ENCODE data around the gene HS6ST1. TPM values are rescaled to one million over a fixed set of nuclear protein-coding genes. Genes with fewer than 3 reads are reported as not detected.

Gene HS6ST1
- total RNA-seq, 3 donors from 2014 or later (not counting 1 experiment from before 2014, with no cell fraction given): 18.9 to 35.9 (median 28.8) TPM

GRCh38 chr2:128287780-128288735 lies 30.6 kb downstream of the HS6ST1 start:
- Histone ChIP-seq H3K9me3 (ENCODE audit: control insufficient read depth, insufficient read depth, low read length) (no peaks in the 10 kb centered on the region), H3K4me3 (ENCODE audit: low read length) (no peak overlapping the region)
- TF ChIP-seq CTCF (IDR thresholded peaks at IDR 0.05): no peak

GRCh38 chr2:128286905-128287779 lies 31.5 kb downstream of the HS6ST1 start:
- no peaks in the 10 kb centered on the region for H3K27me3 ChIP-seq (ENCODE audit: control insufficient read depth, insufficient read depth, low read length)
- no peak for TF ChIP-seq CTCF (IDR thresholded peaks at IDR 0.05)
- no peaks in the 10 kb centered on the region for H3K9me3 ChIP-seq (ENCODE audit: control insufficient read depth, insufficient read depth, low read length)
- Mint-ChIP-seq H3K9me3 (no peaks in the 10 kb centered on the region), H3K27ac (no peak overlapping the region), H3K36me3 (no peaks in the 10 kb centered on the region), H3K4me1 (peaks cover 29 to 39% of the 10 kb centered on the region in 2 donors), H3K4me3 (no peak overlapping the region), H3K27me3 (ENCODE audit: low read depth in 2 of 2) (no peaks in the 10 kb centered on the region)
- no peak overlapping the region for H3K27ac ChIP-seq (ENCODE audit: low read length)
- H3K36me3 ChIP-seq (ENCODE audit: control insufficient read depth, insufficient read depth, low read length): no peaks in the 10 kb centered on the region
- ATAC-seq (no peak), DNase-seq (no peak)
- no peak overlapping the region for H3K4me3 ChIP-seq (ENCODE audit: low read length)
- intact Hi-C loops (cut with micrococcal nuclease): no loop called here
- WGBS (ENCODE audit: insufficient coverage): 91% methylated on average over 12 of the region's 12 CpGs
- H3K4me1 ChIP-seq (ENCODE audit: control insufficient read depth, insufficient read depth, low read length): peaks cover 25% of the 10 kb centered on the region

More at GRCh38 chr2:128287780-128288735, 30.6 kb downstream of the HS6ST1 start:
- no peaks in the 10 kb centered on the region for H3K36me3 Mint-ChIP-seq
- H3K4me3 Mint-ChIP-seq: no peak overlapping the region
- DNase-seq: no peak
- no peaks in the 10 kb centered on the region for H3K9me3 Mint-ChIP-seq
- WGBS (ENCODE audit: insufficient coverage): 90% methylated on average over 23 of the region's 23 CpGs
- H3K4me1 Mint-ChIP-seq: peaks cover 23 to 40% of the 10 kb centered on the region in 2 donors
- Histone ChIP-seq H3K27ac (ENCODE audit: low read length) (no peak overlapping the region), H3K36me3 (ENCODE audit: control insufficient read depth, insufficient read depth, low read length) (no peaks in the 10 kb centered on the region), H3K4me1 (ENCODE audit: control insufficient read depth, insufficient read depth, low read length) (peaks cover 18% of the 10 kb centered on the region), H3K27me3 (ENCODE audit: control insufficient read depth, insufficient read depth, low read length) (no peaks in the 10 kb centered on the region)
- no peak for ATAC-seq
- no peak overlapping the region for H3K27ac Mint-ChIP-seq
- intact Hi-C loops (cut with micrococcal nuclease): no loop called here
- no peaks in the 10 kb centered on the region for H3K27me3 Mint-ChIP-seq (ENCODE audit: low read depth in 2 of 2)

- no peak overlapping the region for H3K27ac Mint-ChIP-seq
- H3K9me3 Mint-ChIP-seq: no peaks in the 10 kb centered on the region
- no peaks in the 10 kb centered on the region for H3K36me3 Mint-ChIP-seq
Observed at GRCh38 chr2:128286011-128286721, 32.5 kb downstream of the HS6ST1 start.

More at GRCh38 chr2:128286011-128286721, 32.5 kb downstream of the HS6ST1 start:
- Histone ChIP-seq H3K9me3 (ENCODE audit: control insufficient read depth, insufficient read depth, low read length) (no peaks in the 10 kb centered on the region), H3K27me3 (ENCODE audit: control insufficient read depth, insufficient read depth, low read length) (no peaks in the 10 kb centered on the region), H3K27ac (ENCODE audit: low read length) (no peak overlapping the region), H3K4me3 (ENCODE audit: low read length) (no peak overlapping the region), H3K4me1 (ENCODE audit: control insufficient read depth, insufficient read depth, low read length) (peaks cover 25% of the 10 kb centered on the region), H3K36me3 (ENCODE audit: control insufficient read depth, insufficient read depth, low read length) (no peaks in the 10 kb centered on the region)
- TF ChIP-seq CTCF (IDR thresholded peaks at IDR 0.05): no peak
- 91% methylated on average over 13 of the region's 13 CpGs for WGBS (ENCODE audit: insufficient coverage)
- ATAC-seq (no peak), DNase-seq (no peak)
- H3K4me3 Mint-ChIP-seq: no peak overlapping the region
- H3K27me3 Mint-ChIP-seq (ENCODE audit: low read depth in 2 of 2): no peaks in the 10 kb centered on the region
- intact Hi-C loops (cut with micrococcal nuclease): no loop called here
- H3K4me1 Mint-ChIP-seq: peaks cover 26 to 38% of the 10 kb centered on the region in 2 donors

Measured in natural killer cell (primary cell).